GM12891 (cell line): Measurements from ENCODE around the gene LCN2.

Experiments used
- POLR2A ChIP-seq: IDR thresholded peaks from 2 replicates; pipeline ENCODE4 v1.6.1; 2011; ENCODE audit warnings: low read depth, low read length, control low read depth
- POLR2AphosphoS5 ChIP-seq: IDR thresholded peaks from 2 replicates; pipeline ENCODE4 v1.6.1; 2011; ENCODE audit warnings: low read depth, low read length, control low read depth
- SPI1 ChIP-seq: IDR thresholded peaks from 2 replicates; pipeline ENCODE4 v1.6.1; 2011; ENCODE audit warnings: low read depth, low read length, control low read depth

DNA sequence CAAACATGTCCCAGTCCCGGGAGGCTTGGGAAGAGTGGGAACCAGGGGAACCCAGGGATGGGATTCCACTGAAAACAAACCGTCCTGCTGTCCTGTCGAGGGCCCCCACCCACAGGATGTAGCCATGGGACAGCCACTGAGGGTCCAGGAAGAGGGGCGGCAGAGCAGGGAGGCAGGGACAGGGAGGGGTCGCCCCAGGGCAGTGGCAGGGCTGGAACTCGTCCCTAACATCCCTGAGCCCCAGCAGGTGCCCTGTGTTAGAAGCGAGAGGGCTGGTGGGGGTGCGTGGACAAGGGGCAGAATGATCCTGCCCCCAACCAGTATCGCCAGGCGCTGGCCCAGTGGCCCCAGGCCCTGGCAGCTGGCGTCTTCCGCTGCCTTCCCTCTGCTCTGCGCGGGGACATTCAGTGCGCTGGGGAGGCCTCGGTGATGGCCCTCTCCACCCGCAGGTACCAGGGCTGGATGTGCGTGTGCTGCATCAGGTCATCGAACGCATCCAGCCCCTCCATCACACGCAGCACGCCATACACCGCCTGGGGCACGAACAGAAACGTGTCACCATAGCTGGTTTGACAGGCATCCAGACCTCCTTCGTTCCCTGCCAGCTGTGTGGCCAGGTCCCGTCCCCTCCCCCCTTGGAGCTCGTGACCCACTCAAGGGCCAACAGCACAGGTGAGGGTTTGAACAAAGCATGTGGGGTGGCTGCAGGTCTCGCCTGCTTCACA, 28.4 kb upstream of the LCN2 start:
- TF ChIP-seq POLR2AphosphoS5, result no peak
- TF ChIP-seq POLR2A, result no peak
- no peak for TF ChIP-seq SPI1
